AG04450 (cell line): ENCODE data around the gene RPL9. TPM values are rescaled to one million over a fixed set of nuclear protein-coding genes. Genes with fewer than 3 reads are reported as not detected.

Source experiments
- CTCF ChIA-PET: fragments of 300-600, 350-600 bp; formaldehyde crosslinking; extraction: SDS; loops from one replicate; lab custom pipeline; 2022; ENCODE audit warnings: antibody characterized with exemption, inconsistent platforms; lab: Charles Lee
- POLR2A ChIA-PET: fragments of 350-600 bp; formaldehyde crosslinking; extraction: SDS; loops from one replicate; lab custom pipeline; 2021; ENCODE audit warnings: antibody characterized with exemption, inconsistent platforms; lab: Yijun Ruan, JAX
- DNase-seq: peaks from one replicate; pipeline ENCODE4 v3.0.0-alpha.2; 2011; ENCODE audit warnings: low read depth, low spot score
- H3K27ac ChIP-seq: one replicate; pipeline ENCODE4 v1.5.1; 2012; ENCODE audit warnings: low read depth, low read length, control low read depth
- H3K27me3 ChIP-seq: one replicate; pipeline ENCODE4 v1.6.0; 2012; ENCODE audit warnings: low read length; ENCODE audit not compliant: control insufficient read depth, insufficient read depth
- H3K4me3 ChIP-seq: 2 replicates; pipeline ENCODE4 v1.5.1; 2011; ENCODE audit warnings: mild to moderate bottlenecking, low read depth, low read length, control low read depth
- H3K9me3 ChIP-seq: 2 replicates; pipeline ENCODE4 v1.5.1; 2012; ENCODE audit warnings: low read length; ENCODE audit not compliant: control insufficient read depth, insufficient read depth
- polyA plus RNA-seq: library from polyadenylated mRNA; depleted of rRNA; stranded (reverse); fragments of >200 nt; gene quantifications from 2 replicates; pipeline ENCODE4 v1.2.3, GENCODE V29; 2011
- TF ChIP-seq, protein P1 (sequence below): IDR thresholded peaks from 2 replicates; pipeline ENCODE4 v1.5.1; 2011; ENCODE audit warnings: low read depth, low read length, control low read depth, inconsistent platforms

RPL9 gene
- polyA plus RNA-seq, 1 experiment = 3,111 TPM

GRCh38 chr4:39441593-39441992 is 17.1 kb downstream of the RPL9 start:
- Histone ChIP-seq H3K9me3 (peaks cover 2% of the 10 kb centered on the region), H3K4me3 (no peak overlapping the region), H3K27me3 (peaks cover 11% of the 10 kb centered on the region), H3K27ac (no peak overlapping the region)
- ChIA-PET POLR2A (no interaction called here), CTCF (no interaction called here)
- TF ChIP-seq, protein P1, sequence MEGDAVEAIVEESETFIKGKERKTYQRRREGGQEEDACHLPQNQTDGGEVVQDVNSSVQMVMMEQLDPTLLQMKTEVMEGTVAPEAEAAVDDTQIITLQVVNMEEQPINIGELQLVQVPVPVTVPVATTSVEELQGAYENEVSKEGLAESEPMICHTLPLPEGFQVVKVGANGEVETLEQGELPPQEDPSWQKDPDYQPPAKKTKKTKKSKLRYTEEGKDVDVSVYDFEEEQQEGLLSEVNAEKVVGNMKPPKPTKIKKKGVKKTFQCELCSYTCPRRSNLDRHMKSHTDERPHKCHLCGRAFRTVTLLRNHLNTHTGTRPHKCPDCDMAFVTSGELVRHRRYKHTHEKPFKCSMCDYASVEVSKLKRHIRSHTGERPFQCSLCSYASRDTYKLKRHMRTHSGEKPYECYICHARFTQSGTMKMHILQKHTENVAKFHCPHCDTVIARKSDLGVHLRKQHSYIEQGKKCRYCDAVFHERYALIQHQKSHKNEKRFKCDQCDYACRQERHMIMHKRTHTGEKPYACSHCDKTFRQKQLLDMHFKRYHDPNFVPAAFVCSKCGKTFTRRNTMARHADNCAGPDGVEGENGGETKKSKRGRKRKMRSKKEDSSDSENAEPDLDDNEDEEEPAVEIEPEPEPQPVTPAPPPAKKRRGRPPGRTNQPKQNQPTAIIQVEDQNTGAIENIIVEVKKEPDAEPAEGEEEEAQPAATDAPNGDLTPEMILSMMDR = no peak
- DNase-seq = no peak

DNA sequence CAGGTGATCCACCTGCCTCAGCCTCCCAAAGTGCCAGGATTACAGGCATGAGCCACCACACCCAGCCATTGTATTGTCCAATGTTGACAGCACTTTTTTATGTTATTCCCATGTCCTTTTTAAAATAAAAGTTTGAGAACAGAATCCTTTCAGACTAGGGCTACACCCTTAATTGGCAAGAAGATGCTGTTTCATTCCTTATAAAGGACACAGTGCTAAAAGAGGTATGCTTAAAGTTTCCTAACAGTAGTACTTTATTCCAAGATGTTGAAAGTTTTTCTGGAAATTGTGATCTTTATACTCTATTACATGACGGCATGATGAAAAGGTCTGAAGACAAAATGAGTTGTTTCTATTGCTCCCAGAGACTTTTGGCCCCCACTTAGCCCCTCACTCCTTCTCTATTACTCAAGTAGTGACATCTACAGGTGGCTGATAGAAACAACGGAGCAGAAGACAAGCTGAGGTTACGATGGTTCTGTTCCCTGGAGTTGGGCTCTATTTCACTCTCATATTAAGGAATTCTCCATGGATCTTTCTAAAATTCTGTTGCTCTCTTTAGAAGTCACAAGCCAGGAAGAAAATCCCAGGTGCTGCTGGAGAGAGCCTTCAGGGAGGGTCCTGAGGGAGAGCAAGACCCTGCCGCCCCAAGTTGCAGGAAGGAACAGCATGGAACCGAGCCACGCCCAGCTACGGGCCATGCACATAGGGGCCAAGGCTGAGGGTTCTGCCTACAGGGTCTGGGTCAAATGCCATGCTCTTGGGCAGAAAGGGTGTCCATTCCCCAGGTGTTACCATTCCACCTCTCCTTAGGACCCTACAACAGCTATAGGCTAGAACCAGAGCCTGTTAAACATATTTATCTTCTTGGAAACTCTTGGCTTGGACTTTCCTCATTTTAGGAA is 22.8 kb downstream of the RPL9 start:
- CTCF ChIA-PET = interaction anchor here (0.6 kb wide), 1 partner anchor 443 kb away, joined by 4 read pairs; no protein-coding TSS in a partner anchor
- H3K27me3 ChIP-seq = peaks cover 17% of the 10 kb centered on the region
- no peak for DNase-seq
- no peaks in the 10 kb centered on the region for H3K9me3 ChIP-seq
- POLR2A ChIA-PET = interaction anchor here (0.7 kb wide), 1 partner anchor 22 kb away, joined by 3 read pairs; no protein-coding TSS in a partner anchor
- TF ChIP-seq, protein P1 = 0 out of 2 replicates have a peak, but pooled peaks have one; percentile 9
- H3K27ac ChIP-seq = no peak overlapping the region
- no peak overlapping the region for H3K4me3 ChIP-seq

DNA sequence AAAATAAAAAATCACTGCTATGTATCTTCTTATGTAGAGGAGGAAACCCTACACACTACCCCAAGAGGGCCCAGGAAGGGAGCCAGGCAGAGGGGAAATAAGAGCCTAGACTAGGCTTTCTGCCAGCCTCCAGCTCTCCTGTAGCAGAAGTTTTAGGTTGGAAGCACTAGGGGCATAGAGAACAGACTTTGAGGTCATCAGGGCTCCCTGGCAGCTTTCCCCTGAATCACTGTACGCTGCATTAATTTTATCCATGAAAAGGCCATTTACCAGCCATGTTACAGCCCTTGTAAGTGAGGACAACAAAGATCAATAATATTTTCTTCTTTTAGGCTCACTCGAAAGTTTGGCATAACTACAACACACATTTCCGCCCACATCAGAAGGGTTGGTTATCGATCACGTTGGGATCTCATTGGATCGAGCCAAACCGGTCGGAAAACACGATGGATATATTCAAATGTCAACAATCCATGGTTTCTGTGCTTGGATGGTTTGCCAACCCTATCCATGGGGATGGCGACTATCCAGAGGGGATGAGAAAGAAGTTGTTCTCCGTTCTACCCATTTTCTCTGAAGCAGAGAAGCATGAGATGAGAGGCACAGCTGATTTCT is 24.7 kb downstream of the RPL9 start:
- Histone ChIP-seq H3K27me3 (peaks cover 11% of the 10 kb centered on the region), H3K27ac (no peak overlapping the region), H3K9me3 (no peaks in the 10 kb centered on the region), H3K4me3 (no peak overlapping the region)
- TF ChIP-seq, protein P1 = no peak
- ChIA-PET CTCF (interaction anchor here (0.7 kb wide), 1 partner anchor 674 kb away, joined by 3 read pairs; no protein-coding TSS in a partner anchor), POLR2A (no interaction called here)
- DNase-seq = no peak

DNA sequence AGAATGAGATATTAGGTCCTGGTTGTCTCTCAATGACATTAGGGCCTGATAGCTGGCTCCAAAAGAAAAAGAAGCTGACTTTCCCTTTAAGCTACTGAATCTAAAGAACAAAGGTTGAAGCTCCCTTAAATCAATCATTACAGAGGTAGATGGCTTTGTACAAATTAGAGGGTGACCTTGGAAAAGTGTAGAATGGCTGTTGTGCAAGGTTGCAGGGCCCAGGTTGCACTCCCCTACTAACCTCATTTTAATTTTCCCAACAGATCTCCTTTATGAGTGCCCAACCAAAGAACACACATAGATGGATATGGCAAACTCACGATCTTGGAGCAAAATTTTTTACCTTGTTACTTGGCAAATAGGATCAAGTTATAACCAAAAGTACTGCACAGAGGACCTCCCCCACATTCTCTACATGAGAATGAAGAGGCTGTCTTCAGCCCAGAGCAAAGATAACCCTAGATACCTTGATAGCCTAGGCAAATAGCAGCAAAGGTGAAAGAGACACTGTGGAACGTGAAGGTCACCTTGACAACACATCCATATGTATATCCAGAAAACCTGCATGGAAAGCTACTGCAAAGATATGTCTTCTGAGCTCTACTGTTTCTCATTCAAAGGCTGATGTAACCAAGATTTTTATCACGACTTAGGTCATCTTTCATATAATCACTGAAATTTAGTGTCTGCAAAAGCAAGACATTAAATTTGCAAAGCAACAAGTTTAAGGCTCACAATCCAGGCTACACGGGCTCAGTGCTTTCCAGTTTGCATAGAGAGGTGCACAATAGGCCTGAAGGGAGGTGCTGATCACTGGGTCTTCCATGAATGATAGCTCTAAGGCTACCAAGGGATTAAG is 29.0 kb downstream of the RPL9 start:
- Histone ChIP-seq H3K27ac (no peak overlapping the region), H3K4me3 (no peak overlapping the region), H3K27me3 (no peaks in the 10 kb centered on the region), H3K9me3 (no peaks in the 10 kb centered on the region)
- TF ChIP-seq, protein P1 = no peak
- DNase-seq = no peak
- POLR2A ChIA-PET = interaction anchor here (0.7 kb wide), 1 partner anchor 30 kb away, joined by 8 read pairs; no protein-coding TSS in a partner anchor
- CTCF ChIA-PET = interaction anchor here (0.6 to 1.2 kb wide), 5 partner anchors 10 to 699 kb away, joined by 3 to 7 read pairs (median 4); no protein-coding TSS in a partner anchor
